ENCODE measurements around the gene SLC25A39.
A peak's percentile ranks its signal among the peaks of the same experiment; 100 is the strongest.

Gene SLC25A39

DNA sequence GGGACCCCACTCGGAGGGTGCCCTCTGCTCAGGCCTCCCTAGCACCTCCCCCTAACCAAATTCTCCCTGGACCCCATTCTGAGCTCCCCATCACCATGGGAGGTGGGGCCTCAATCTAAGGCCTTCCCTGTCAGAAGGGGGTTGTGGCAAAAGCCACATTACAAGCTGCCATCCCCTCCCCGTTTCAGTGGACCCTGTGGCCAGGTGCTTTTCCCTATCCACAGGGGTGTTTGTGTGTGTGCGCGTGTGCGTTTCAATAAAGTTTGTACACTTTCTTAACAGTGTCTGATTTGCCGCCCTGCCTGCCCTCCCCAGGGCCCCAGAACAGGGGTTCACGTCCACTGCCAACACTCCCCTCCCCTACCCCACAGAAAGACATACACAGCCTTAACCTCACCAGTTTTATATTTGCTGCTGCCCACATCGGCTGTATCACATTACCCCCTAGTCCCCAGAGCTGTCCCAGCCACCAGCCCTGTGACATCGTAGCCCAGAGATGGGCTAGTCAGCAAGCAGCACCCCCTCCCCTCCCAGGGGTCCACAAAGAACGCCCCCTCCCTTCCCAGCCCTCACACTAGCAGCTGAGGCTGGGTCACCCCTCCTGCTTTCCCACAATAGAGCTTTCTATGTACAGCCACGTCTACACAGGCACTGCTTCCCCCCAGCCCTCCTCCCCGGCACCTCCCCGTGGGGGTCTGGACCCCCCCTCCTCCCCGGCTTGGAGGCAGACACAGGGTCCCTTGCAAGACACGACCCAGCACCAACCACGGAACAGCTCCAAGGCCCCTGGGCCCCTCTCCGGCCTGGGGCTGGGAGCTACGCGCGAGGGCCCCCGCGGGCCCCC, 28.4 kb upstream of the SLC25A39 start:
- DNase-seq (ENCODE audit: low read depth in 2 of 2) = no peak
- no peak overlapping the region for H3K4me3 ChIP-seq (replicated peaks in 1 of 2; ENCODE audit: low read depth in 2 of 2, low read length in 2 of 2)
- TF ChIP-seq, protein P1, sequence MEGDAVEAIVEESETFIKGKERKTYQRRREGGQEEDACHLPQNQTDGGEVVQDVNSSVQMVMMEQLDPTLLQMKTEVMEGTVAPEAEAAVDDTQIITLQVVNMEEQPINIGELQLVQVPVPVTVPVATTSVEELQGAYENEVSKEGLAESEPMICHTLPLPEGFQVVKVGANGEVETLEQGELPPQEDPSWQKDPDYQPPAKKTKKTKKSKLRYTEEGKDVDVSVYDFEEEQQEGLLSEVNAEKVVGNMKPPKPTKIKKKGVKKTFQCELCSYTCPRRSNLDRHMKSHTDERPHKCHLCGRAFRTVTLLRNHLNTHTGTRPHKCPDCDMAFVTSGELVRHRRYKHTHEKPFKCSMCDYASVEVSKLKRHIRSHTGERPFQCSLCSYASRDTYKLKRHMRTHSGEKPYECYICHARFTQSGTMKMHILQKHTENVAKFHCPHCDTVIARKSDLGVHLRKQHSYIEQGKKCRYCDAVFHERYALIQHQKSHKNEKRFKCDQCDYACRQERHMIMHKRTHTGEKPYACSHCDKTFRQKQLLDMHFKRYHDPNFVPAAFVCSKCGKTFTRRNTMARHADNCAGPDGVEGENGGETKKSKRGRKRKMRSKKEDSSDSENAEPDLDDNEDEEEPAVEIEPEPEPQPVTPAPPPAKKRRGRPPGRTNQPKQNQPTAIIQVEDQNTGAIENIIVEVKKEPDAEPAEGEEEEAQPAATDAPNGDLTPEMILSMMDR (IDR thresholded peaks at IDR 0.05; ENCODE audit: low read depth, low read length) = no peak

DNA sequence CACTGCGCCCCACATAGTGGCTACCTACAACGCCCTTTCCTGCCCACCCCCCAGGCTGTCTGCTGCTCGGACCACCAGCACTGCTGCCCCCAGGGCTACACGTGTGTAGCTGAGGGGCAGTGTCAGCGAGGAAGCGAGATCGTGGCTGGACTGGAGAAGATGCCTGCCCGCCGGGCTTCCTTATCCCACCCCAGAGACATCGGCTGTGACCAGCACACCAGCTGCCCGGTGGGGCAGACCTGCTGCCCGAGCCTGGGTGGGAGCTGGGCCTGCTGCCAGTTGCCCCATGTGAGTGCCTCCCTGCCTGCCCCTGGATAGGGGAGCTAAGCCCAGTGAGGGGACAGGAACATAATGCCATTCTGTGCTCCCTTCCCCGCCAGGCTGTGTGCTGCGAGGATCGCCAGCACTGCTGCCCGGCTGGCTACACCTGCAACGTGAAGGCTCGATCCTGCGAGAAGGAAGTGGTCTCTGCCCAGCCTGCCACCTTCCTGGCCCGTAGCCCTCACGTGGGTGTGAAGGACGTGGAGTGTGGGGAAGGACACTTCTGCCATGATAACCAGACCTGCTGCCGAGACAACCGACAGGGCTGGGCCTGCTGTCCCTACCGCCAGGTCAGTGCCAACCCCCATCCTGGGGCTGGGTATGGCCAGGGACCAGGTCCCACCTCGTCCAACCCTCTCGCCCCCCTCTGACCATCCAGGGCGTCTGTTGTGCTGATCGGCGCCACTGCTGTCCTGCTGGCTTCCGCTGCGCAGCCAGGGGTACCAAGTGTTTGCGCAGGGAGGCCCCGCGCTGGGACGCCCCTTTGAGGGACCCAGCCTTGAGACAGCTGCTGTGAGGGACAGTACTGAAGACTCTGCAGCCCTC, 27.6 kb upstream of the SLC25A39 start:
- no peak for DNase-seq (ENCODE audit: low read depth in 2 of 2)
- no peak overlapping the region for H3K4me3 ChIP-seq (replicated peaks in 1 of 2; ENCODE audit: low read depth in 2 of 2, low read length in 2 of 2)
- TF ChIP-seq, protein P1 (IDR thresholded peaks at IDR 0.05; ENCODE audit: low read depth, low read length) = no peak

DNA sequence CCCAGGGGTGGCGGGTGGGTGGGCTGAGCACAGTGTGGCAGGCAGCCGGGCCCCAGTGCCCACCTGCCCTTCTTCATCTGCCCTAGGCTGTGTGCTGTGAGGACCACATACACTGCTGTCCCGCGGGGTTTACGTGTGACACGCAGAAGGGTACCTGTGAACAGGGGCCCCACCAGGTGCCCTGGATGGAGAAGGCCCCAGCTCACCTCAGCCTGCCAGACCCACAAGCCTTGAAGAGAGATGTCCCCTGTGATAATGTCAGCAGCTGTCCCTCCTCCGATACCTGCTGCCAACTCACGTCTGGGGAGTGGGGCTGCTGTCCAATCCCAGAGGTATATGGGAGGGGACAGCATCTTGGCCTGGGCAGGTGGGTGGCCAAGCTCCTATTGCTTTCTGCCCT, 26.8 kb upstream of the SLC25A39 start:
- TF ChIP-seq, protein P1 (IDR thresholded peaks at IDR 0.05; ENCODE audit: low read depth, low read length) = no peak
- no peak for DNase-seq (ENCODE audit: low read depth in 2 of 2)
- H3K4me3 ChIP-seq (replicated peaks in 1 of 2; ENCODE audit: low read depth in 2 of 2, low read length in 2 of 2) = no peak overlapping the region

DNA sequence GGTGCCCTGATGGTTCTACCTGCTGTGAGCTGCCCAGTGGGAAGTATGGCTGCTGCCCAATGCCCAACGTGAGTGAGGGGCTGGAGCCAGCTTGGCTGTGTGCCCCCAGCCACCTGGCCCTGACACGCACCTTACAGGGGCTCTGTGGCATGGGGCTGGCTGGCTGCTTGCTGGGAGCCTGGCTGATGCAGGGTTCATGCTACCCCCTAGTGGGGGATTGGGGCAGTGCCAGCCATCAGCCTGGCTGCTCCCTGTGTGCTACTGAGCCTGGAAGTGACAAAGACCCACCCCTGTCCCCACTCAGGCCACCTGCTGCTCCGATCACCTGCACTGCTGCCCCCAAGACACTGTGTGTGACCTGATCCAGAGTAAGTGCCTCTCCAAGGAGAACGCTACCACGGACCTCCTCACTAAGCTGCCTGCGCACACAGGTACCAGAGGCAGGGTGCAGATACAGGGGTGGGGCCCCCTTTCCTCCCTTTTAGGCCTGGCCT, 26.2 kb upstream of the SLC25A39 start:
- no peak overlapping the region for H3K4me3 ChIP-seq (replicated peaks in 1 of 2; ENCODE audit: low read depth in 2 of 2, low read length in 2 of 2)
- TF ChIP-seq, protein P1 (IDR thresholded peaks at IDR 0.05; ENCODE audit: low read depth, low read length) = peak; percentile 92
- peak; percentile 57 to 60 for DNase-seq (ENCODE audit: low read depth in 2 of 2)

DNA sequence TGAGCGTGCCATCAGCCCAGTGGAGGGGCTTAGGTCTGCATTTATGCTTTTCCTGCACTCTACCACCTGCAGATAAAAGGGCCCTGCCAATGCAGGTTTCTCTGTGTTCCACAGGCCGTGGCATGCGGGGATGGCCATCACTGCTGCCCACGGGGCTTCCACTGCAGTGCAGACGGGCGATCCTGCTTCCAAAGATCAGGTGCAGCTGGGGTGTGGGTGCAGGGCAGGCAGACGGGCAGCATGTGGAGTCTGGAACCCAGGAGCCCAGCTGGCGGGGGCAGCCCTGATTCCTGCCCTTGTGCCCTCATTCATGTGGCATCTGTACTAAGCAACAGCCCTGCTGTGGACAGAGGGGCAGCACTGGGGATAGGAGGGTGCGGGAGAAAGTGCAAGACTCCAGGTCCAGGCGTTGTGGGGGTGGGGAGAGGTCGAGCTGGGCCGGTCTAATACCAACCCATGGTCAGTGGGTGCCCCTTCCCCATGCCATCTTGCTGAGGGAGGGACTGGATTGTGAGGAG, 25.0 kb upstream of the SLC25A39 start:
- H3K4me3 ChIP-seq (replicated peaks in 1 of 2; ENCODE audit: low read depth in 2 of 2, low read length in 2 of 2) = no peak overlapping the region
- TF ChIP-seq, protein P1 (IDR thresholded peaks at IDR 0.05; ENCODE audit: low read depth, low read length) = no peak
- no peak for DNase-seq (ENCODE audit: low read depth in 2 of 2)

DNA sequence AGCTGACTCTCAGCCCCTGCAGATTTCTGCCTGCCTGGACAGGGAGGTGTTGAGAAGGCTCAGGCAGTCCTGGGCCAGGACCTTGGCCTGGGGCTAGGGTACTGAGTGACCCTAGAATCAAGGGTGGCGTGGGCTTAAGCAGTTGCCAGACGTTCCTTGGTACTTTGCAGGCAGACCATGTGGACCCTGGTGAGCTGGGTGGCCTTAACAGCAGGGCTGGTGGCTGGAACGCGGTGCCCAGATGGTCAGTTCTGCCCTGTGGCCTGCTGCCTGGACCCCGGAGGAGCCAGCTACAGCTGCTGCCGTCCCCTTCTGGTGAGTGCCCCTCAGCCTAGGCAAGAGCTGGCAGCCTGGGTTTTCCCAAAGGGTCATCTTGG, 24.4 kb upstream of the SLC25A39 start:
- DNase-seq (ENCODE audit: low read depth in 2 of 2) = no peak
- TF ChIP-seq, protein P1 (IDR thresholded peaks at IDR 0.05; ENCODE audit: low read depth, low read length) = no peak
- H3K4me3 ChIP-seq (replicated peaks in 1 of 2; ENCODE audit: low read depth in 2 of 2, low read length in 2 of 2) = no peak overlapping the region

Measured in cardiac fibroblast (primary cell).